PC-9 (cell line): ENCODE data around the gene LIN54. TPM values are rescaled to one million over a fixed set of nuclear protein-coding genes. Genes with fewer than 3 reads are reported as not detected.
A peak's percentile ranks its signal among the peaks of the same experiment; 100 is the strongest.

ENCODE experiments used
- BruUV-seq: library from RNA; stranded (reverse); fragments of 400-500 nt; replicated peaks from 2 replicates; lab custom pipeline; 2021; lab: Mats Ljungman, UMichigan
- CTCF ChIA-PET: fragments of 300-600 bp; sonication (Branson Sonifier 250); formaldehyde crosslinking; loops from one replicate; lab custom pipeline; 2022; ENCODE audit warnings: antibody characterized with exemption; lab: Charles Lee
- POLR2A ChIA-PET: fragments of 300-600 bp; sonication (Branson Sonifier 250); formaldehyde crosslinking; loops from one replicate; lab custom pipeline; 2022; ENCODE audit warnings: antibody characterized with exemption; ENCODE audit not compliant: unreplicated experiment; lab: Charles Lee
- DNase-seq, 2 experiments: peaks; one replicate each; pipeline versions ENCODE4 v3.0.0 to v3.0.0-alpha.2; 2015 to 2022; ENCODE audit warnings: mixed read lengths in 1 of 2
- H2AFZ ChIP-seq: fragments of 200-600 bp; sonication (generic); 2 replicates; pipeline ENCODE4 v1.8.1; 2017; ENCODE audit warnings: antibody characterized with exemption
- H3F3A ChIP-seq: fragments of 200-600 bp; sonication (generic); 2 replicates; pipeline ENCODE4 v1.8.1; 2017; ENCODE audit warnings: antibody characterized with exemption, mild to moderate bottlenecking, low read depth; ENCODE audit not compliant: insufficient read depth
- H3K27ac ChIP-seq: fragments of 200-600 bp; sonication (generic); 2 replicates; pipeline ENCODE4 v1.6.1; 2016; ENCODE audit warnings: mixed run types
- H3K27me3 ChIP-seq: fragments of 200-600 bp; sonication (generic); 2 replicates; pipeline ENCODE4 v1.6.1; 2016; ENCODE audit warnings: low read depth, mixed run types; ENCODE audit not compliant: insufficient read depth
- H3K36me3 ChIP-seq: fragments of 200-600 bp; sonication (generic); 2 replicates; pipeline ENCODE4 v1.6.1; 2016; ENCODE audit warnings: low read depth, mixed run types
- H3K4me1 ChIP-seq: fragments of 200-600 bp; sonication (generic); replicated peaks from 2 replicates; pipeline ENCODE4 v1.6.1; 2016; ENCODE audit warnings: mixed run types; ENCODE audit not compliant: insufficient read depth
- H3K4me2 ChIP-seq: fragments of 200-600 bp; sonication (generic); 2 replicates; pipeline ENCODE4 v1.6.1; 2017; ENCODE audit warnings: mixed run types
- H3K4me3 ChIP-seq: fragments of 200-600 bp; sonication (generic); 2 replicates; pipeline ENCODE4 v1.6.1; 2016; ENCODE audit warnings: mixed run types
- H3K79me2 ChIP-seq: fragments of 200-600 bp; sonication (generic); 2 replicates; pipeline ENCODE4 v1.6.1; 2017; ENCODE audit warnings: low read depth, mixed run types
- H3K9me2 ChIP-seq: fragments of 200-600 bp; sonication (generic); 2 replicates; pipeline ENCODE4 v1.8.1; 2017; ENCODE audit warnings: mild to moderate bottlenecking; ENCODE audit not compliant: insufficient read depth
- H3K9me3 ChIP-seq: fragments of 200-600 bp; sonication (generic); 2 replicates; pipeline ENCODE4 v1.8.1; 2016; ENCODE audit warnings: low read depth; ENCODE audit not compliant: insufficient read depth
- H4K20me1 ChIP-seq: fragments of 200-600 bp; sonication (generic); 2 replicates; pipeline ENCODE4 v1.8.1; 2017; ENCODE audit not compliant: insufficient read depth
- EZH2 ChIP-seq: fragments of 200-600 bp; sonication (generic); IDR thresholded peaks from 2 replicates; pipeline ENCODE4 v1.8.0; 2017; ENCODE audit warnings: antibody characterized with exemption, low read depth
- intact Hi-C: fragments of 100-400 bp; cut with micrococcal nuclease; formaldehyde crosslinking; loops from one replicate; pipeline ENCODE4 v1.10.0; 2022; ENCODE audit not compliant: unreplicated experiment
- total RNA-seq: library from RNA; stranded (reverse); gene quantifications from 2 replicates; pipeline ENCODE4 v1.2.3, GENCODE V29; 2021
- TF ChIP-seq, protein P1 (sequence below): fragments of 200-600 bp; sonication (generic); conservative IDR thresholded peaks from 2 replicates; pipeline ENCODE4 v1.6.1; 2017; ENCODE audit warnings: mixed run types, antibody characterized with exemption, mild to moderate bottlenecking, moderate library complexity

LIN54 gene
- total RNA-seq, 1 experiment from 2014 or later: 13.1 TPM

DNA sequence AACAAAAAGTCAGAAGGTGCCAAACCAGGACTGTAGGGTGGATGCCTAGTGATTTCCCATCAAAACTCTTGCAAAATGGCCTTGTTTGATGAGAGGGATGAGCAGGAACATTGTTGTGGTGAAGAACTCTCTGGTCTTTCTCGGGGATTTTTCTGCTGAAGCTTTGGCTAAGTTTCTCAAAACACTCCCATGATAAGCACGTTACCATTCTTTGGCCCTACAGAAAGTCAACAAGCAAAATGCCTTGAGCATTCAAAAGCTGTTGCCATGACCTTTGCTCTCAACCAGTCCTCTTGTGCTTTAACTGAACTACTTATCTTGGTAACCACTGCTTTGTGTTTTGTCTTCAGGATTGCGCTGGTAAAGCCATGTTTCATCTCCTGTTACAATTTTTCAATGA is 116.7 kb downstream of the LIN54 start:
- no peak for TF ChIP-seq EZH2
- TF ChIP-seq, protein P1, sequence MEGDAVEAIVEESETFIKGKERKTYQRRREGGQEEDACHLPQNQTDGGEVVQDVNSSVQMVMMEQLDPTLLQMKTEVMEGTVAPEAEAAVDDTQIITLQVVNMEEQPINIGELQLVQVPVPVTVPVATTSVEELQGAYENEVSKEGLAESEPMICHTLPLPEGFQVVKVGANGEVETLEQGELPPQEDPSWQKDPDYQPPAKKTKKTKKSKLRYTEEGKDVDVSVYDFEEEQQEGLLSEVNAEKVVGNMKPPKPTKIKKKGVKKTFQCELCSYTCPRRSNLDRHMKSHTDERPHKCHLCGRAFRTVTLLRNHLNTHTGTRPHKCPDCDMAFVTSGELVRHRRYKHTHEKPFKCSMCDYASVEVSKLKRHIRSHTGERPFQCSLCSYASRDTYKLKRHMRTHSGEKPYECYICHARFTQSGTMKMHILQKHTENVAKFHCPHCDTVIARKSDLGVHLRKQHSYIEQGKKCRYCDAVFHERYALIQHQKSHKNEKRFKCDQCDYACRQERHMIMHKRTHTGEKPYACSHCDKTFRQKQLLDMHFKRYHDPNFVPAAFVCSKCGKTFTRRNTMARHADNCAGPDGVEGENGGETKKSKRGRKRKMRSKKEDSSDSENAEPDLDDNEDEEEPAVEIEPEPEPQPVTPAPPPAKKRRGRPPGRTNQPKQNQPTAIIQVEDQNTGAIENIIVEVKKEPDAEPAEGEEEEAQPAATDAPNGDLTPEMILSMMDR: no peak
- no peak overlapping the region for H2AFZ ChIP-seq
- peaks cover 18% of the 10 kb centered on the region for H4K20me1 ChIP-seq
- no peak for DNase-seq
- no peaks in the 10 kb centered on the region for H3K27me3 ChIP-seq
- H3K36me3 ChIP-seq: peaks cover 39% of the 10 kb centered on the region
- H3K27ac ChIP-seq: no peak overlapping the region
- no peak overlapping the region for H3K4me3 ChIP-seq
- intact Hi-C loops: loop anchor here (10.0 kb wide), 1 partner anchor 519 kb away; the partner anchor contains the start of gene HNRNPD
- peaks cover 61% of the 10 kb centered on the region for H3K79me2 ChIP-seq
- H3F3A ChIP-seq: peaks cover 63% of the 10 kb centered on the region
- H3K4me2 ChIP-seq: no peak overlapping the region
- BruUV-seq: no TSS peak
- CTCF ChIA-PET: no interaction called here
- POLR2A ChIA-PET: interaction anchor here (0.5 kb wide), 1 partner anchor 474 kb away, joined by 5 read pairs; no protein-coding TSS in a partner anchor
- no peaks in the 10 kb centered on the region for H3K9me2 ChIP-seq
- no peaks in the 10 kb centered on the region for H3K9me3 ChIP-seq
- peaks cover 26% of the 10 kb centered on the region for H3K4me1 ChIP-seq

DNA sequence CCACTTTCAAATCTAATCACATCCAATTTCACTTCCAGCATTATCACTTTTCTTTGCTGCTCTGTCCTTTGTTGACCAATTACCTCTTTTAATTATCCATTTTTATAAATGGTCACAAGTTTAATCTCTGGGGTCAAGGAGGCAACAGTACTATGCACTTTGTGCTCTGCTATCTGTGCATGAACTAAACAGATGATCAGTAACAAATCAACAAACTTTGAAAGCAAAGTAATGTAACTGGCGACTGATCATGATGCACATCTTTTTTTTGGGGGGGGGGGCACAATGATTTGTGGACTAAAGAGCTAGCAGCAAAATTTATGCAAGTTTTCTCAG is 118.2 kb downstream of the LIN54 start:
- no peak for TF ChIP-seq EZH2
- TF ChIP-seq, protein P1: no peak
- intact Hi-C loops: loop anchor here (10.0 kb wide), 1 partner anchor 518 kb away; the partner anchor contains the start of gene HNRNPD
- Histone ChIP-seq H3K79me2 (peaks cover 60% of the 10 kb centered on the region), H2AFZ (no peak overlapping the region), H3K9me2 (no peaks in the 10 kb centered on the region), H4K20me1 (peaks cover 9% of the 10 kb centered on the region), H3K27me3 (no peaks in the 10 kb centered on the region), H3K27ac (peak overlapping the region; percentile 93), H3F3A (peaks cover 54% of the 10 kb centered on the region), H3K36me3 (peaks cover 28% of the 10 kb centered on the region), H3K4me2 (peak overlapping the region; percentile 93), H3K4me1 (peaks cover 16% of the 10 kb centered on the region), H3K4me3 (peak overlapping the region; percentile 98; the same call in 1 of the 2 replicates), H3K9me3 (no peaks in the 10 kb centered on the region)
- POLR2A ChIA-PET: interaction anchor here (0.9 kb wide), 1 partner anchor 12 kb away, joined by 4 read pairs; no protein-coding TSS in a partner anchor
- no TSS peak for BruUV-seq
- CTCF ChIA-PET: no interaction called here
- DNase-seq: no peak

- peak overlapping the region; percentile 93 for H3K27ac ChIP-seq
- H3K9me3 ChIP-seq: no peaks in the 10 kb centered on the region
- TF ChIP-seq, protein P1: no peak
- no peak for TF ChIP-seq EZH2
- TSS peak; percentile 93 for BruUV-seq
- no peaks in the 10 kb centered on the region for H3K27me3 ChIP-seq
- H3K4me2 ChIP-seq: peak overlapping the region; percentile 93
- peak overlapping the region; percentile 84; the same call in 1 of the 2 replicates for H2AFZ ChIP-seq
- no peak for DNase-seq
- peak overlapping the region; percentile 98 for H3K4me3 ChIP-seq
- H3K4me1 ChIP-seq: peaks cover 14% of the 10 kb centered on the region; the same call in 1 of the 2 replicates
- no peaks in the 10 kb centered on the region for H3K9me2 ChIP-seq
- H3F3A ChIP-seq: peaks cover 53% of the 10 kb centered on the region
- POLR2A ChIA-PET: interaction anchor here (0.9 kb wide), 1 partner anchor 12 kb away, joined by 4 read pairs; no protein-coding TSS in a partner anchor
- peaks cover 10% of the 10 kb centered on the region for H4K20me1 ChIP-seq
- H3K79me2 ChIP-seq: peaks cover 60% of the 10 kb centered on the region
- peaks cover 23% of the 10 kb centered on the region for H3K36me3 ChIP-seq
- CTCF ChIA-PET: no interaction called here
- intact Hi-C loops: loop anchor here (1.0 to 10.0 kb wide), 2 partner anchors 7 to 517 kb away; partner anchors contain the start of gene HNRNPD
These were observed 118.7 kb downstream of the LIN54 start for GRCh38 chr4:82891707-82892466.
